T-helper 2 cell treated with Interferon-gamma antibody and Interleukin-4, amounts not matched to agents 5 μg/mL and 100 μg/mL, for 36 hours (primary cell): Measurements from ENCODE around the gene PHC1.
A peak's percentile ranks its signal among the peaks of the same experiment; 100 is the strongest.
"Not testable (repeated sequence)": the region's sequence is repeated elsewhere in the genome, so short reads cannot be mapped to it uniquely, and the experiment has no call there.

Experiments used
- DNase-seq: peaks from one replicate; pipeline ENCODE4 v3.0.0; 2021; ENCODE audit warnings: low spot score
- H3K27ac Mint-ChIP-seq: one replicate; pipeline ENCODE4 v1.8.0; 2021; ENCODE audit warnings: mild to moderate bottlenecking, mixed read lengths
- H3K27me3 Mint-ChIP-seq: one replicate; pipeline ENCODE4 v1.8.0; 2021; ENCODE audit warnings: low read depth, mixed read lengths
- H3K36me3 Mint-ChIP-seq: one replicate; pipeline ENCODE4 v1.8.0; 2021; ENCODE audit warnings: low read depth, mixed read lengths
- H3K4me1 Mint-ChIP-seq: one replicate; pipeline ENCODE4 v1.8.0; 2021; ENCODE audit warnings: low read depth, mixed read lengths
- H3K4me3 Mint-ChIP-seq: one replicate; pipeline ENCODE4 v1.8.0; 2022; ENCODE audit warnings: mild to moderate bottlenecking, moderate library complexity, mixed read lengths
- H3K9me3 Mint-ChIP-seq: one replicate; pipeline ENCODE4 v1.8.0; 2021; ENCODE audit warnings: mixed read lengths

PHC1 gene

DNA sequence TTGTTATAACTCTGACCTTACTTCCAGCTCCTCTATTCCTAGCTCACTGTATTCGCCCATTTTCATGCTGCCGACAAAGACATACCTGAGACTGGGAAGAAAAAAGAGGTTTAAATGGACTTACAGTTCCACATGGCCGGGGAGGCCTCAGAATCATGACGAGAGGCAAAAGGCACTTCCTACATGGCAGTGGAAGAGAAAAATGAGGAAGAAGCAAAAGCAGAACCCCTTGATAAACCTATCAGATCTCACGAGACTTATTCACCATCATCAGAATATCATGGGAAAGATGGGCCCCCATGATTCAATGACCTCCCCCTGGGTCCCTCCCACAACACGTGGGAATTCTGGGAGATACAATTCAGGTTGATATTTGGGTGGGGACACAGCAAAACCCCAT lies 14.5 kb upstream of the PHC1 start:
- DNase-seq = no peak
- H3K27ac Mint-ChIP-seq = no peak overlapping the region
- no peak overlapping the region for H3K4me3 Mint-ChIP-seq
- H3K9me3 Mint-ChIP-seq = no peaks in the 10 kb centered on the region
- peaks cover 20% of the 10 kb centered on the region for H3K27me3 Mint-ChIP-seq
- no peaks in the 10 kb centered on the region for H3K4me1 Mint-ChIP-seq
- no peaks in the 10 kb centered on the region for H3K36me3 Mint-ChIP-seq

DNA sequence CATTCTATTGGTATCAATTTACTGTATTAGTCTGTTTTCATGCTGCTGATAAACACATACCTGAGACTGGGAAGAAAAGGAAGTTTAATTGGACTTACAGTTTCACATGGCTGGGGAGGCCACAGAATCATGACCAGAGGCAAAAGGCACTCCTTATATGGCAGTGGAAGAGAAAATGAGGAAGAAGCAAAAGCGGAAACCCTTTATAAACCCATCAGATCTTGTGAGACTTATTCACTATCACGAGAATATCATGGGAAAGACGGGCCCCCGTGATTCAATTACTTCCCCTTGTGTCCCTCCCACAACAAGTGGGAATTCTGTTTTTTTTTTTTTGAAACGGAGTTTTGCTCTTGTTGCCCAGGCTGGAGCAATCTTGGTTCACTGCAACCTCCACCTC lies 11.6 kb upstream of the PHC1 start:
- H3K27ac Mint-ChIP-seq, DNase-seq, H3K36me3 Mint-ChIP-seq, H3K9me3 Mint-ChIP-seq, H3K4me3 Mint-ChIP-seq, H3K4me1 Mint-ChIP-seq: not testable (repeated sequence)
- peaks cover 17% of the 10 kb centered on the region for H3K27me3 Mint-ChIP-seq

DNA sequence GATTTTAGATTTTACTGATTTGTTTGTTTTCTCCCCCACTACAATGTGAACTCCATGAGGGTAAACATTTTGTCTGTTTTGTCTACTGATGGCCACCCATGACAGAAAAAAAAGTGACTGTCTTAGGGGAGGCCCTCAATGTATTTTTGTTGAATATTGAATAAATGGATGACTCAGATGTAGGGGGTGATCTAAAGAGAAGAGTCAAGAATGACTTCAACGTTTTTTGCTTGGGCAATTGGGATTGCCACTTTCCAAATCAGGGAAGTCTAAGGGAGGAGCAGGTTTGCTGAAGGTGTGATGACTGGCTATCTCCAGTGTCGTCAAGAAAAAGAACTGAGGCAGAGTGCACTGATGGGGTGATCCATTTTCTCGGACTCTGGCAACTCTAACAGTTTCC lies 10.7 kb upstream of the PHC1 start:
- H3K9me3 Mint-ChIP-seq = no peaks in the 10 kb centered on the region
- DNase-seq = no peak
- no peak overlapping the region for H3K27ac Mint-ChIP-seq
- no peak overlapping the region for H3K4me3 Mint-ChIP-seq
- H3K27me3 Mint-ChIP-seq = peaks cover 17% of the 10 kb centered on the region
- no peaks in the 10 kb centered on the region for H3K36me3 Mint-ChIP-seq
- no peaks in the 10 kb centered on the region for H3K4me1 Mint-ChIP-seq

DNA sequence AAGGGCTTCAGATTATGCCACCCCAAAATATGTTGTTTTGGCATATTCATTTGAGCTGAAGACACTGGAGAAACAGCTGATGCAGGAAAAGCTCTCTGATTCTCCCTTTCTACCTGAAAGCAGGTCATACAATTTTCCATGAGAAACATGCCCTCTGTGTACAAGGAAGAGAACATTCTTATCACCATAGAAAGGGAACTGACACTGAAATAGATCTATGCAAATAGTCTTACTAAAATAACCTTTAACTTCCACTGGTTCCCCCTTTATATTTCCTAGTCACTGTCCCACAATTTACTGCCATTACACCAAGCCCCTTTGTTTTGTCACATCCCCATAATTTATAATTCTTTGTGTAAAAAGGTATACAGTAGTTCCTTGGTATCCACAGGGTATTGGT lies 9.6 kb upstream of the PHC1 start:
- DNase-seq = no peak
- no peaks in the 10 kb centered on the region for H3K36me3 Mint-ChIP-seq
- H3K4me1 Mint-ChIP-seq = no peaks in the 10 kb centered on the region
- H3K4me3 Mint-ChIP-seq = no peak overlapping the region
- H3K9me3 Mint-ChIP-seq = no peaks in the 10 kb centered on the region
- H3K27me3 Mint-ChIP-seq = peaks cover 15% of the 10 kb centered on the region
- no peak overlapping the region for H3K27ac Mint-ChIP-seq

DNA sequence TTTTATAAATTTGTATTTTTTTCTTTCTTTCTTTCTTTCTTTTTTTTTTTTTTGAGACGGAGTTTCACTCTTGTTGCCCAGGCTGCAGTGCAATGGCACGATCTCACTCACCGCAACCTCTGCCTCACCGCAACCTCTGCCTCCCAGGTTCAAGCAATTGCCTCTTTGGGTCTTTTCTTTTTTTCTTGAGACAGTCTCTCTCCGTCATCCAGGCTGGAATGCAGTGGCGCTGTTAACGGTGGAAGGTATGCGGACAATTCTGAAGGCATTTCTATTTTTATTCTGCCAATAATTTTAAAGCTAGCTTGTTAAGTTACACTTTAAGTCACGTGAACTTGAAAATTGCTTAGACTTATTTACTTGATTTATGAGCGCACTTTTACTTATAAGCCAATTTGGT lies 8.8 kb upstream of the PHC1 start:
- no peaks in the 10 kb centered on the region for H3K9me3 Mint-ChIP-seq
- no peaks in the 10 kb centered on the region for H3K4me1 Mint-ChIP-seq
- no peak overlapping the region for H3K4me3 Mint-ChIP-seq
- DNase-seq = no peak
- H3K27me3 Mint-ChIP-seq = peaks cover 17% of the 10 kb centered on the region
- H3K36me3 Mint-ChIP-seq = no peaks in the 10 kb centered on the region
- no peak overlapping the region for H3K27ac Mint-ChIP-seq

DNA sequence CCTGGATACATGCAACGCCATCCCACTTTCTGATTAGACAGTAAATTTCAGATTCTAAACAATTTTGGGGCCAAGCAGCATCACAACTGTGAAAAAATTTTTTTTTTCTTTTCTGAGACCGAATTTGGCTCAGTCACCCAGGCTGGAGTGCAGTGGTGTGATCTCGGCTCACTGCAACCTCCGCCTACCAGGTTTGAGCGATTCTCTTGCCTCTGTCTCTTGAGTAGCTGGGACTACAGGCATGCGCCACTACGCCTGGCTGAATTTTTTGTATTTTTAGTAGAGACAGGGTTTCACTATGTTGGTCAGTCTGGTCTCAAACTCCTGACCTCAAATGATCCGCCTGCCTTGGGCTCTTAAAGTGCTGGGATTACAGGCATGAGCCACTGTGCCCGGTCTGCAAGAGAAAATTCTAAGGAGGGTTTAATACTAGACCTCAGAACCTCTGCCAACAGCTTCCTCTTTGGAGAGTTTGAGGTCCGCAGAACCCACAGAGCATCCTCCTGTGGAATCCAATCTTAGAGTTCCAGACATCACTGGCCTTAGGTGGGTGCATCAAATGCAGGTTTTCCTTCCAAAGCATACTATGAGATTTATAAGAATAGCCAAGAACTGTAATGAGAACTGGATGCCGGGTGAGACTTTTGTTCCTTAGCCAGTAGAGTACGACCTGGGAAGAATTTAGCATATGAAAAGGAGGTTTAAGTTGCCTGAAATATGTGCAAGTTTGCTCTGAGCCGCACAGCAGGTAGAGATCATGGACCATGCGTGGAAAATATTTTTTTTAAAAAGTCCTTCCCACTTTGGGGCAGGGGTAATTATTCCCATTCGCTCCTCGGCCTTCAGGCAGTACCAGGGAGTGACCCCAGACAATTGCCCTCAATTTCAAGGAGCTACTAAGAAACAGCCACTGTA lies 7.8 kb upstream of the PHC1 start:
- H3K4me3 Mint-ChIP-seq = no peak overlapping the region
- no peak overlapping the region for H3K27ac Mint-ChIP-seq
- no peaks in the 10 kb centered on the region for H3K4me1 Mint-ChIP-seq
- peaks cover 21% of the 10 kb centered on the region for H3K27me3 Mint-ChIP-seq
- H3K36me3 Mint-ChIP-seq = no peaks in the 10 kb centered on the region
- no peaks in the 10 kb centered on the region for H3K9me3 Mint-ChIP-seq
- DNase-seq = no peak

DNA sequence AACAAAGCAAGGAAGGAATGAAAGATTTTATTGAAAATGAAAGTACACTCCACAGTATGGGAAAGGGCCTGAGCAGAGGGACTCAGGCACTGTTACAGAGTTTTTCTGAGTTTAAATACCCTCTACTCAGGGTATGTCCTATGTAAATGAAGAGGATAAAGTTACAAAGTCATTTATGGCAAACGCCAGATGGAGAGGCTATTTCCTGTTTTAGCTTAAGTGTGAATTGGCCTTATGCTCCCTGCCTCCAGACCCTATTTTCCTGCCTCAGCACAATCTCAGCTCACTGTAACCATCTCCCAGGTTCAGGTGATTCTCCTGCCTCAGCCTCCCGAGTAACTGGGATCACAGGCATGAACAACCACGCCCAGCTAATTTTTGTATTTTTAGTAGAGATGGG lies 6.8 kb upstream of the PHC1 start:
- no peak overlapping the region for H3K27ac Mint-ChIP-seq
- H3K4me1 Mint-ChIP-seq = no peaks in the 10 kb centered on the region
- no peaks in the 10 kb centered on the region for H3K9me3 Mint-ChIP-seq
- no peak for DNase-seq
- H3K36me3 Mint-ChIP-seq = no peaks in the 10 kb centered on the region
- no peak overlapping the region for H3K4me3 Mint-ChIP-seq
- peaks cover 26% of the 10 kb centered on the region for H3K27me3 Mint-ChIP-seq

DNA sequence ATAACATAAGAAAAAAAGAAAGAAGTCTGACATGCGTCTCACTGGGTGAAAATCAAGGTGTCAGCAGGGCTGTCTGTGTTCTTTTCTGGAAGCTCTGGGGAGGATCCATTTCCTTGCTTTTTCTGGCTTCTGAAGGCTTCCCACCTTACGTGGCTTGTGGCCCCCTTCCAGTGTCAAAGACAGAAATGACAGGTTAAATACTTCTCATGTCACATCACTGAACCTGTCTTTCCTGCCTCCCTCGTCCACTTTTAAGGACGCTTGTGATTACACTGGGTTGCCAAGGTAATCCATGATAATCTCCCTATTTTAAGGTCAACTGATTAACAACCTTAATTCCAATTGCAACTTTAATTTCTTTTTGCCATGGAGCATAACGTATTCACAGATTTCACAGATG lies 4.6 kb upstream of the PHC1 start:
- no peak for DNase-seq
- no peak overlapping the region for H3K27ac Mint-ChIP-seq
- H3K36me3 Mint-ChIP-seq = no peaks in the 10 kb centered on the region
- no peaks in the 10 kb centered on the region for H3K9me3 Mint-ChIP-seq
- no peak overlapping the region for H3K4me3 Mint-ChIP-seq
- peaks cover 30% of the 10 kb centered on the region for H3K27me3 Mint-ChIP-seq
- H3K4me1 Mint-ChIP-seq = peaks cover 12% of the 10 kb centered on the region

DNA sequence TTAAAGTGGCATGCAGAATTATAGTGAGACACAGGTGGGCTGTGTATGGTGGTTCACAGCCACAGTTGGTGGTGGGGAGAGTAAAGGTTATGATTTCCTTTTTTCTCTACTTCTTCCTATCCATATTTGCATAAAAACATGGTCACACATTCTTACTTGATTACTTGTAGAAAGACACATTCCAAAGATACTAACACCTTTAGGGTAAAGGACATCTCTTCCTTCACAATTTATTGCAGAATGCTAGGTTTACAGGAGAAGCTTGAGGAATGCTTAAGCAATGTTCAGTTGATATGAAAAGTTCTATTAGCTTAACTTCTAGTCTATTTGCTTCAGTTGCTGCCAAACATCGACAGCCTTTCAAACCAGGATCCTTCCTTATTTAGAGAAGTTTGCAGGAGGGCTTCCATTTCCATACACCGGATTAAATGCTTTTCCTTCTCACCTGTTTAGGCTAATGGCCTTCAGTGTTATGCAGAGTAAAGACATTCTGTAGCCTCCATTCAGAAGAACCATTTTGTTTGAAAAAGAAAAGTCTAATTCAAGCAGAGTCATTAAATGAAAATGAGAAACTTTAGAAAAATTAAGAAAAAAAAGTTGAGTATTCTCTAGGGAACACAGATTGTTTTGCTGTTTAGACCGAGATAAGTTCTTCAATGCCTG lies 2.6 kb upstream of the PHC1 start:
- DNase-seq = no peak
- peaks cover 26% of the 10 kb centered on the region for H3K27me3 Mint-ChIP-seq
- peaks cover 12% of the 10 kb centered on the region for H3K4me1 Mint-ChIP-seq
- no peak overlapping the region for H3K4me3 Mint-ChIP-seq
- H3K9me3 Mint-ChIP-seq = no peaks in the 10 kb centered on the region
- no peaks in the 10 kb centered on the region for H3K36me3 Mint-ChIP-seq
- H3K27ac Mint-ChIP-seq = no peak overlapping the region

DNA sequence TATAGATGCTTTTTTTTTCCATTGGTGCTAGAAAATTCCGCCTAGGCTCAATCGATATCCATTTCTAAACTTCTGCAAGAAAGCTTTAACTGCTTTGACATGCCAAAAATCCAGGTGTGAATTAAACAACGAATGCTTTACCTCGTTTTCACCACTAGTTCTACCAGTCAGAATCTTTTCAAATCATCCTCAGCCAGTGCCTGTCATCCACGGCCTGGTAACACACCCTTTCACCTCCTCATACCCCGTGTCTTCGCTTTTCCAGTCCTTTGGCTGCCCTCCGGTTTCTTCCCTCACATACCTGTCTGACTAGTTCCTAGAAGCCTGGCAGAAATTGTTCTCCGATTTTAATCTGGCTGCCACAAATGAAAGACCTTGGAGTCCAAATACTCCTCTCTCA lies 1.4 kb upstream of the PHC1 start:
- no peaks in the 10 kb centered on the region for H3K36me3 Mint-ChIP-seq
- peaks cover 26% of the 10 kb centered on the region for H3K27me3 Mint-ChIP-seq
- peaks cover 12% of the 10 kb centered on the region for H3K4me1 Mint-ChIP-seq
- no peaks in the 10 kb centered on the region for H3K9me3 Mint-ChIP-seq
- no peak overlapping the region for H3K27ac Mint-ChIP-seq
- H3K4me3 Mint-ChIP-seq = peak overlapping the region; percentile 74
- no peak for DNase-seq

DNA sequence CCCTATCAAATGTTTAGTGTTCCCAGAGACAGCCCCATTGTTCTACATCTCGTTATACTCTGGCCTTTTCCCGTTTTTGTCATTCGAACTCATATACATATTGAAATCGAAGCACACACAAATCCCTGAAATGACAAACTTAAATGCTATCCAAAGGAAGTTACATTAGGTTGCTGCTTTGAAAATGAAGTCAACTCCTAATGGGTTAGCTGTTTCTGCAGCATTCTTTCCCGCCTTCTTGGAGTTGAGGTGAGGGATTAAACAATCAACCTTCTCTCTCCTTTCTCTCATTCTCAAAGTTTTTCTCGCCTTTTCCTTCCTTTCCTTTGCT lies 642 bp upstream of the PHC1 start:
- H3K9me3 Mint-ChIP-seq = no peaks in the 10 kb centered on the region
- DNase-seq = no peak
- peaks cover 12% of the 10 kb centered on the region for H3K4me1 Mint-ChIP-seq
- H3K27ac Mint-ChIP-seq = peak overlapping the region; percentile 72
- H3K27me3 Mint-ChIP-seq = peaks cover 26% of the 10 kb centered on the region
- peak overlapping the region; percentile 74 for H3K4me3 Mint-ChIP-seq
- no peaks in the 10 kb centered on the region for H3K36me3 Mint-ChIP-seq

DNA sequence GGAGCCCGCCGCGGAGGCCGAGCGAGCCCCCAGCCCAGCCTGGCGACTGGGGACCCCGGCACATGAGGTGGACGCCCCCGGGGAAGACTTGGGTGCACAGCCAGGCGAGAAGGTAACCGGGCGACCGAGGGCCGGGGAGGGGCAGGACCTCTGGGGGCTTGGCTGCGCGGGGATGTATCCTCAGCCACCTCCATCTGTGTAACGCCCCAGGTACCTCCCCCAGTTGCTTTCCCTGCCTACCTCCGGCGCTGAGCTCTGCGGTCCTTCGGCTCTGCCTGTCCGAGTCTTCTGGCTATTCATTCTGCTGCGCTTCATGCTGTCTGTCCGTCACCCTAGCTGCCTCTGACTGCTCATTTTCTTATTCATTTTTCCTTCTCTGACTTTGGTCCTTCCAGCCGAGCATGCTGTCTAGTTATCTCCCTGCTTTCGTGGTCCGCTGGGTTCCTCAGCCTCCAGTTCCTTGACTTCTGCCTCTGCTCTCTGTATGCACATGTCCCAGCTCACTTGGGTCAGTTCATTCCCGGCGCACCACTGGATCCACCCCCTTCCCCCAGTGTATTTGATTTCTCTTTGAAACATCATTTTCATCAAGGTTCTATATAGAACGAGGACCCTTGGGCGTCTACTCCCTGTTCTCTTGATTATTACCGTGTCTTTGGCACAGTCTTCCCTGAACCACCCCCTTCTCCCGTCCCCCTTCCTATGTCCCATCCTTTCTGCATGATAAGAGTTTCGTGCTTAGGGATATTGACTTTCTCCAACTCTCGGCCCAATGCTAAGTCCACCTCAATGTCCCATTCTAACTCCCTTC lies 612 bp downstream of the PHC1 start:
- no peaks in the 10 kb centered on the region for H3K36me3 Mint-ChIP-seq
- H3K4me3 Mint-ChIP-seq = no peak overlapping the region
- no peaks in the 10 kb centered on the region for H3K9me3 Mint-ChIP-seq
- peaks cover 24% of the 10 kb centered on the region for H3K27me3 Mint-ChIP-seq
- peak; percentile 37 for DNase-seq
- H3K27ac Mint-ChIP-seq = no peak overlapping the region
- H3K4me1 Mint-ChIP-seq = peaks cover 12% of the 10 kb centered on the region

DNA sequence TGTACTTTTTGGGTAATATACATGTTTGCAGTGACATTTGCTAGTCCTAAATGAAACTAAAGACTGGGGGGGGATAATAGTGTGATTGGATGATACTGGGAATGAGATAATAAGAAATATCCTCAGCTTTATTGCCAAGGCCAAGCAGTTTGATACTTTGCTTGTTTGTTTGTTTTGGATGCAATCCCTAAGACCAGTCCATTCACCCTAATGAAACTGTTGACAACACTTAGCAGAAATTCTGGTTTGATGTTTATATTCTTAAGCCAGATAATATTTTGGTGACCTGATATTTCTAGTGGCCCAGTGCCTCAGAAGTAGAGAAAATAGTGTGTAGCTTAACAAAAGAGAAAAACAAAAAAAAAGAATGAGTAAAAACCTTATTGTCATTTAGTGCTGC lies 1.8 kb downstream of the PHC1 start:
- Mint-ChIP-seq H3K27ac (no peak overlapping the region), H3K9me3 (no peaks in the 10 kb centered on the region), H3K36me3 (no peaks in the 10 kb centered on the region), H3K4me1 (peaks cover 12% of the 10 kb centered on the region), H3K4me3 (no peak overlapping the region), H3K27me3 (peaks cover 21% of the 10 kb centered on the region)
- no peak for DNase-seq

DNA sequence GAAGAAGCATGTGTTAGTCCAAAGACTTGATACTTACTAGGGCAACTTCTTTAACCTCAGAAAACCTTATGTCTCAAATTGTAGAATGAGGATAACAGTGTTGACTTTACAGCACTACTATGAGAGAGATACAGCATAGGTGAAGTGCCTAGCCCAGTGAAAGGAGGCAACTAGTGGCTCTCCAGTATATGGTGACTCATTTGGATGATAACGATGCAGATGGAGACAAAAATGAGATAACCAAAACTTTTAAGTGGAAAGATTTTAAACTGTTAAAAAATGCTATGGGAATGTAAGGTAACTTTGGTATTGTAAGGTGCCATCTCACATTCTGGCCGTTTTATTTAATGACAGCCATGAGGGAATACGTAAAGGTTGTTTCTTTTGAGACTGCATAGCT lies 2.7 kb downstream of the PHC1 start:
- Mint-ChIP-seq H3K9me3 (no peaks in the 10 kb centered on the region), H3K27me3 (peaks cover 17% of the 10 kb centered on the region), H3K4me1 (peaks cover 12% of the 10 kb centered on the region), H3K27ac (no peak overlapping the region), H3K4me3 (no peak overlapping the region), H3K36me3 (no peaks in the 10 kb centered on the region)
- DNase-seq = no peak
